Ramos (cell line): ENCODE data around the gene DCXR.

ENCODE experiments used
- in situ Hi-C: fragments of 300-500 bp; cut with MboI; formaldehyde crosslinking; loops from one replicate; pipeline ENCODE4 v1.14.3; 2022; ENCODE audit warnings: low sequenced_read_pairs; ENCODE audit not compliant: unreplicated experiment

Gene DCXR

GRCh38 chr17:81991684-81992305, 45.7 kb downstream of the DCXR start:
- in situ Hi-C loops, result no loop called here

- in situ Hi-C loops, result no loop called here
These were observed 46.4 kb downstream of the DCXR start for GRCh38 chr17:81990836-81991683.

DNA sequence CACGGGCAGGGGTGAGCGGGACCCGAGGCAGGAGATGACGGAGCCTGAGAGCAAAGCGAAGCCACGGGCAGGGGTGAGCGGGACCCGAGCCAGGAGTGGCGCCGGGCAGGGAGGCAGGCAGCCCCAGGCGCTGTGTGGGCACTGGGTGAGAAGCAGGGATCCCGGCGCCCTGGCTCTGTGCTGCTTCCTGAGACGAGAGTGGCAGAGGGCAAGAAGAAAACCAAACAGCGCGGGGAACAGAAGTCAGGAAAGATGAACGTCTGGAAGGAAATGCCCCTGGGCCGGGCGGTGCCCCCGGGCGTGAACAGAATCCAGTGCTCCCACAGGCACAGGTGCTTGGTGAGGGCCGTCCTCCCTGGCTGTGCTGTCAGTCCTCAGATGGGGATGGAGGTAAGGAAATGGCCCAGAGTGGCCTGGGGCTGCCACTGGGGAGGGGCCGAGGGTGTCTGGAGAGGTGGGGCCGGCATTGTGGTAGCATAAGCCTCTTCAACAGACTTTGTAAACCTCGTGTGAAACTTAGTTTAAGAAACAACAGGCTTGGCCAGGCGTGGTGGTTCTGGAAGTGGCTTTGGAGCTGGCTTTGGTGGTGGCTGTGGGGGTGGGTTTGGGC, 50.2 kb downstream of the DCXR start:
- in situ Hi-C loops, result no loop called here

- in situ Hi-C loops, result no loop called here
These were observed 50.9 kb downstream of the DCXR start for GRCh38 chr17:81986606-81987005.
